Measurements from ENCODE around the gene SLC23A2.

The SLC23A2 gene

GRCh38 chr20:4837760-4838159, 163.6 kb downstream of the SLC23A2 start:
- no peak for TF ChIP-seq TARDBP (IDR thresholded peaks at IDR 0.05)
- ChIA-PET CTCF (no interaction called here), POLR2A (no interaction called here)
- DNase-seq (ENCODE audit: extremely low spot score) = no peak

DNA sequence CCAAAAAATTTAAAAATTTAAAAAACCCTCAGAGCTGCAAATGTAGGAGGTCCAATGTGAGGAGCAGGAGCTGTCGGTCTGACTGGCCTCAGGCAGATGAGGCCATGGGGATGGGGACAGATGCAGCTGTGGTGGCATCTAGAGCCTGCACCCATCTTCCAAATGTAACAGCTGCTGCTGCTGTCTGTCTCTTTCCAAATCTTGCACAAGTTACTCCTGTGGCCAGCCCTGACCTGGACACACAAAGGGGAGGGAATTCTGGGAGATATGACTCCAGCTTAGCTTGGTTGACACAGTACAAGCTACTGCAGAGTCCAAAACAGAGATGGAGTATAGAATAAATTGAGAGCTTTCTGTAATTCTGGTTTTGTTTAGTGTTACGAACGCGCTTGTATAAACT, 164.4 kb downstream of the SLC23A2 start:
- no peak for DNase-seq (ENCODE audit: extremely low spot score)
- ChIA-PET POLR2A (interaction anchor here (1.0 kb wide), 1 partner anchor 12 kb away, joined by 5 read pairs; no protein-coding TSS in a partner anchor), CTCF (no interaction called here)
- TF ChIP-seq FOXM1 (IDR thresholded peaks at IDR 0.05; ENCODE audit: borderline replicate concordance) (no peak), SP1 (IDR thresholded peaks at IDR 0.05) (no peak), L3MBTL2 (conservative IDR thresholded peaks at IDR 0.05) (no peak), ARNT (IDR thresholded peaks at IDR 0.05) (no peak), FOXA1 (IDR thresholded peaks at IDR 0.05) (no peak), HDGF (IDR thresholded peaks at IDR 0.05; ENCODE audit: borderline replicate concordance) (no peak), SUZ12 (IDR thresholded peaks at IDR 0.05) (no peak), NFRKB (IDR thresholded peaks at IDR 0.05) (no peak)

- POLR2A ChIA-PET = interaction anchor here (1.0 kb wide), 1 partner anchor 12 kb away, joined by 5 read pairs; no protein-coding TSS in a partner anchor
- CTCF ChIA-PET = no interaction called here
- DNase-seq (ENCODE audit: extremely low spot score) = no peak
- TF ChIP-seq LEF1 (IDR thresholded peaks at IDR 0.05; ENCODE audit: borderline replicate concordance) (no peak), SP1 (IDR thresholded peaks at IDR 0.05) (no peak), BHLHE40 (IDR thresholded peaks at IDR 0.05; ENCODE audit: borderline replicate concordance) (no peak), ELF4 (IDR thresholded peaks at IDR 0.05) (no peak), FOXK2 (IDR thresholded peaks at IDR 0.05) (no peak), TARDBP (IDR thresholded peaks at IDR 0.05) (no peak), CTBP1 (IDR thresholded peaks at IDR 0.05; ENCODE audit: borderline replicate concordance) (no peak), L3MBTL2 (conservative IDR thresholded peaks at IDR 0.05) (no peak), NFRKB (IDR thresholded peaks at IDR 0.05) (no peak), FOXA1 (IDR thresholded peaks at IDR 0.05) (no peak), FOXM1 (IDR thresholded peaks at IDR 0.05; ENCODE audit: borderline replicate concordance) (no peak), HDGF (IDR thresholded peaks at IDR 0.05; ENCODE audit: borderline replicate concordance) (no peak), SUZ12 (IDR thresholded peaks at IDR 0.05) (no peak), ARNT (IDR thresholded peaks at IDR 0.05) (no peak), ZNF384 (IDR thresholded peaks at IDR 0.05) (no peak)
- TF ChIP-seq, protein P1, sequence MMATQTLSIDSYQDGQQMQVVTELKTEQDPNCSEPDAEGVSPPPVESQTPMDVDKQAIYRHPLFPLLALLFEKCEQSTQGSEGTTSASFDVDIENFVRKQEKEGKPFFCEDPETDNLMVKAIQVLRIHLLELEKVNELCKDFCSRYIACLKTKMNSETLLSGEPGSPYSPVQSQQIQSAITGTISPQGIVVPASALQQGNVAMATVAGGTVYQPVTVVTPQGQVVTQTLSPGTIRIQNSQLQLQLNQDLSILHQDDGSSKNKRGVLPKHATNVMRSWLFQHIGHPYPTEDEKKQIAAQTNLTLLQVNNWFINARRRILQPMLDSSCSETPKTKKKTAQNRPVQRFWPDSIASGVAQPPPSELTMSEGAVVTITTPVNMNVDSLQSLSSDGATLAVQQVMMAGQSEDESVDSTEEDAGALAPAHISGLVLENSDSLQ (IDR thresholded peaks at IDR 0.05) = no peak
Observed at GRCh38 chr20:4836473-4836872, 164.8 kb downstream of the SLC23A2 start.

DNA sequence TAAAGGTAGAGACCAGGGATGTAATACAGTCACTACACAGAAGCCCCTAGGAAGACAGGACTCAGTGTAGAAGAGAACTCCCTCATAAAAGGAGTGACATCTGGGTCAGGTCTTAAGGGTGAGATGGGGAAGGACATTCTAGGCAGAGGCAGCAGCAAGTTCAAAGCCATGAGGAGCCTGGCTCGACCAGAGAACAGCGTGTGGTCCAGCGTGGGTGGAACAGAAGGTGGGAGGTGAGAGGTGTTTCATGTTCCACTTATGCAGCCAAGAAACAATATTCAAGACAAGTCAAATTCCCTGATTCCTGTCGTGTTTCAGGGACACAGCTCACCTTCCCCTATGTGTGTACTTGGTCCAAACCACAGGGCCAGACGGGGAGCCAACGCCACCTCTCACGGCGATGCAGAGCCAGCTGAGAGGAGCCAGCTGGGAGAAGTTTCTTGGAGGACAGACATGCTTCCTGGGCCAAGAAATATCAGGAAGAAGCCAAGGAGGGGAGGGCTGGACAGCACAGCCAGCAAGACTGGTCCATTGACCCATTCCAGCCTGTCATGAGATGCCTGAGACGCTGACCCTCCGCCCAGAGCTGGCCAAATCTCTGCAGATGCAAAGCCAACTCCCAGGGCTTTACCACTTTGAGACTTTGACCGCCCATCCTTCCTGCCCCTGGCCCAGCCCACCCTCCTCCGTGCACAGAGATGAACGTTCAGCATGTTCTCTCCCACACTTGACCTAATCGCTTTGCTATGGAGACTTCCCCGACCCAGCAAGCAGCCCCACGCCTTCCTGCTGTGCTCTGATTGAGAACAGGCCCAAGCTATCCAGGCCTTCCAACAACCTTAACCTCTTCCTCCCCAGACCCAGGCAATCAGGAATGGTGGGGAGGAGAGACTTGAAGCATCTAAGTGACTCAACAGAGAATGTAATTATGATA, 165.8 kb downstream of the SLC23A2 start:
- no peak for TF ChIP-seq FOXK2 (IDR thresholded peaks at IDR 0.05)
- no peak for TF ChIP-seq ZNF384 (IDR thresholded peaks at IDR 0.05)
- no peak for TF ChIP-seq FOXA1 (IDR thresholded peaks at IDR 0.05)
- no peak for TF ChIP-seq SUZ12 (IDR thresholded peaks at IDR 0.05)
- TF ChIP-seq HDGF (IDR thresholded peaks at IDR 0.05; ENCODE audit: borderline replicate concordance) = no peak
- TF ChIP-seq SP1 (IDR thresholded peaks at IDR 0.05) = no peak
- TF ChIP-seq L3MBTL2 (conservative IDR thresholded peaks at IDR 0.05) = no peak
- no peak for TF ChIP-seq ELF4 (IDR thresholded peaks at IDR 0.05)
- TF ChIP-seq TARDBP (IDR thresholded peaks at IDR 0.05) = no peak
- TF ChIP-seq ARNT (IDR thresholded peaks at IDR 0.05) = no peak
- TF ChIP-seq, protein P1 (IDR thresholded peaks at IDR 0.05) = no peak
- no peak for TF ChIP-seq LEF1 (IDR thresholded peaks at IDR 0.05; ENCODE audit: borderline replicate concordance)
- no peak for TF ChIP-seq CTBP1 (IDR thresholded peaks at IDR 0.05; ENCODE audit: borderline replicate concordance)
- TF ChIP-seq BHLHE40 (IDR thresholded peaks at IDR 0.05; ENCODE audit: borderline replicate concordance) = no peak
- TF ChIP-seq NFRKB (IDR thresholded peaks at IDR 0.05) = no peak
- TF ChIP-seq FOXM1 (IDR thresholded peaks at IDR 0.05; ENCODE audit: borderline replicate concordance) = no peak
- ChIA-PET CTCF (no interaction called here), POLR2A (interaction anchor here (1.0 kb wide), 1 partner anchor 11 kb away, joined by 5 read pairs; no protein-coding TSS in a partner anchor)
- DNase-seq (ENCODE audit: extremely low spot score) = no peak

- POLR2A ChIA-PET = no interaction called here
- TF ChIP-seq HDGF (IDR thresholded peaks at IDR 0.05; ENCODE audit: borderline replicate concordance) (no peak), ELF4 (IDR thresholded peaks at IDR 0.05) (no peak), ARNT (IDR thresholded peaks at IDR 0.05) (no peak), ZNF384 (IDR thresholded peaks at IDR 0.05) (no peak), SP1 (IDR thresholded peaks at IDR 0.05) (no peak), CTBP1 (IDR thresholded peaks at IDR 0.05; ENCODE audit: borderline replicate concordance) (no peak), BHLHE40 (IDR thresholded peaks at IDR 0.05; ENCODE audit: borderline replicate concordance) (no peak), TARDBP (IDR thresholded peaks at IDR 0.05) (no peak), L3MBTL2 (conservative IDR thresholded peaks at IDR 0.05) (no peak), FOXA1 (IDR thresholded peaks at IDR 0.05) (no peak), FOXK2 (IDR thresholded peaks at IDR 0.05) (no peak), LEF1 (IDR thresholded peaks at IDR 0.05; ENCODE audit: borderline replicate concordance) (no peak), SUZ12 (IDR thresholded peaks at IDR 0.05) (no peak), FOXM1 (IDR thresholded peaks at IDR 0.05; ENCODE audit: borderline replicate concordance) (no peak), NFRKB (IDR thresholded peaks at IDR 0.05) (no peak)
- TF ChIP-seq, protein P1 (IDR thresholded peaks at IDR 0.05) = no peak
- no peak for DNase-seq (ENCODE audit: extremely low spot score)
- CTCF ChIA-PET = no interaction called here
Observed at GRCh38 chr20:4833074-4833728, 168.1 kb downstream of the SLC23A2 start.
